Activated T-helper 17 cell treated with anti-CD3 and anti-CD28 coated beads, Interleukin-2, amount 50 U/mL, for 72 hours (primary cell): ENCODE measurements around the gene RAD17. TPM values are rescaled to one million over a fixed set of nuclear protein-coding genes. Genes with fewer than 3 reads are reported as not detected.

Experiments used
- total RNA-seq, 2 donors: library from RNA; stranded (reverse); gene quantifications; one replicate each; pipeline ENCODE4 v1.2.3, GENCODE V29; 2022

RAD17 gene
- total RNA-seq, 2 donors from 2014 or later: 25.8 to 28.2 TPM

Other genes with a start within 250 kb of the RAD17 start
- 100 to 1,000 TPM; 175 to 220 TPM for gene CCNB1, start 202.7 kb upstream of the RAD17 start, total RNA-seq
- 10 to 100 TPM; 36.0 to 49.4 TPM for gene CENPH, start 180.2 kb upstream of the RAD17 start, total RNA-seq
- gene CDK7, start 134.9 kb upstream of the RAD17 start, total RNA-seq: 10 to 100 TPM; 37.5 to 52.4 TPM
- gene CCDC125, start 37.0 kb upstream of the RAD17 start, total RNA-seq: 10 to 100 TPM; 12.6 to 17.8 TPM
- gene AK6, start 298 bp upstream of the RAD17 start, total RNA-seq: 10 to 100 TPM; 52.3 to 76.4 TPM
- 10 to 100 TPM; 60.0 to 89.0 TPM for gene TAF9, start 298 bp upstream of the RAD17 start, total RNA-seq
- under 1 TPM; 0.37 to 0.69 TPM for gene MARVELD2, start 45.3 kb downstream of the RAD17 start, total RNA-seq
- gene OCLN, start 123.0 kb downstream of the RAD17 start, total RNA-seq: 1 to 10 TPM in 1 of 2 donors, under 1 TPM in 1; 0.76 to 4.4 TPM
- 10 to 100 TPM; 52.9 to 59.0 TPM for gene GTF2H2C, start 190.4 kb downstream of the RAD17 start, total RNA-seq